ENCODE results near the gene BHLHA9. TPM values are rescaled to one million over a fixed set of nuclear protein-coding genes. Genes with fewer than 3 reads are reported as not detected.

Gene BHLHA9
- total RNA-seq, 2 donors from 2014 or later, result not detected

- H3K4me3 Mint-ChIP-seq, result no peak overlapping the region
- ATAC-seq (replicated peaks), result no peak
- peaks cover 6% of the 10 kb centered on the region for H3K27me3 Mint-ChIP-seq
- no peak overlapping the region for H3K27ac Mint-ChIP-seq
- no peaks in the 10 kb centered on the region for H3K36me3 Mint-ChIP-seq (ENCODE audit: low read depth)
- no peaks in the 10 kb centered on the region for H3K9me3 Mint-ChIP-seq
- H3K4me1 Mint-ChIP-seq, result peaks cover 5% of the 10 kb centered on the region
These were observed 2.5 kb downstream of the BHLHA9 start for GRCh38 chr17:1272701-1273100.

- no peak overlapping the region for H3K27ac Mint-ChIP-seq
- H3K4me1 Mint-ChIP-seq, result peaks cover 5% of the 10 kb centered on the region
- H3K36me3 Mint-ChIP-seq (ENCODE audit: low read depth), result no peaks in the 10 kb centered on the region
- H3K4me3 Mint-ChIP-seq, result no peak overlapping the region
- H3K27me3 Mint-ChIP-seq, result peaks cover 6% of the 10 kb centered on the region
- ATAC-seq (replicated peaks), result no peak
- H3K9me3 Mint-ChIP-seq, result no peaks in the 10 kb centered on the region
These were observed 3.4 kb downstream of the BHLHA9 start for GRCh38 chr17:1273492-1274244.

GRCh38 chr17:1274245-1274608 lies 4.0 kb downstream of the BHLHA9 start:
- Mint-ChIP-seq H3K27me3 (peaks cover 6% of the 10 kb centered on the region), H3K9me3 (no peaks in the 10 kb centered on the region), H3K4me3 (no peak overlapping the region), H3K36me3 (ENCODE audit: low read depth) (no peaks in the 10 kb centered on the region), H3K27ac (no peak overlapping the region), H3K4me1 (peaks cover 5% of the 10 kb centered on the region)
- no peak for ATAC-seq (replicated peaks)

GRCh38 chr17:1275205-1275961 lies 5.1 kb downstream of the BHLHA9 start:
- Mint-ChIP-seq H3K9me3 (no peaks in the 10 kb centered on the region), H3K27me3 (peaks cover 6% of the 10 kb centered on the region), H3K27ac (peak overlapping the region; percentile 17), H3K36me3 (ENCODE audit: low read depth) (no peaks in the 10 kb centered on the region), H3K4me1 (peaks cover 5% of the 10 kb centered on the region), H3K4me3 (no peak overlapping the region)
- peak; percentile 17 for ATAC-seq (replicated peaks)

- H3K27me3 Mint-ChIP-seq, result peaks cover 6% of the 10 kb centered on the region
- H3K9me3 Mint-ChIP-seq, result no peaks in the 10 kb centered on the region
- peak; percentile 92 for ATAC-seq (replicated peaks)
- H3K27ac Mint-ChIP-seq, result peak overlapping the region; percentile 33
- H3K4me1 Mint-ChIP-seq, result peaks cover 5% of the 10 kb centered on the region
- H3K4me3 Mint-ChIP-seq, result peak overlapping the region; percentile 20
- no peaks in the 10 kb centered on the region for H3K36me3 Mint-ChIP-seq (ENCODE audit: low read depth)
These were observed 5.9 kb downstream of the BHLHA9 start for GRCh38 chr17:1275962-1276736.

- no peaks in the 10 kb centered on the region for H3K9me3 Mint-ChIP-seq
- no peaks in the 10 kb centered on the region for H3K36me3 Mint-ChIP-seq (ENCODE audit: low read depth)
- ATAC-seq (replicated peaks), result no peak
- no peaks in the 10 kb centered on the region for H3K4me1 Mint-ChIP-seq
- no peaks in the 10 kb centered on the region for H3K27me3 Mint-ChIP-seq
- H3K4me3 Mint-ChIP-seq, result no peak overlapping the region
- no peak overlapping the region for H3K27ac Mint-ChIP-seq
These were observed 10.4 kb downstream of the BHLHA9 start for GRCh38 chr17:1280652-1281051.

GRCh38 chr17:1286379-1287106 lies 16.3 kb downstream of the BHLHA9 start:
- Mint-ChIP-seq H3K9me3 (no peaks in the 10 kb centered on the region), H3K4me3 (no peak overlapping the region), H3K27me3 (no peaks in the 10 kb centered on the region), H3K27ac (no peak overlapping the region), H3K36me3 (ENCODE audit: low read depth) (no peaks in the 10 kb centered on the region), H3K4me1 (peaks cover 6% of the 10 kb centered on the region)
- no peak for ATAC-seq (replicated peaks)

GRCh38 chr17:1289695-1290094 lies 19.5 kb downstream of the BHLHA9 start:
- Mint-ChIP-seq H3K9me3 (peaks cover 4% of the 10 kb centered on the region), H3K36me3 (ENCODE audit: low read depth) (peaks cover 11% of the 10 kb centered on the region), H3K4me3 (no peak overlapping the region), H3K27ac (peak overlapping the region; percentile 13), H3K4me1 (peaks cover 20% of the 10 kb centered on the region), H3K27me3 (no peaks in the 10 kb centered on the region)
- ATAC-seq (replicated peaks), result no peak

- Mint-ChIP-seq H3K9me3 (peaks cover 4% of the 10 kb centered on the region), H3K36me3 (ENCODE audit: low read depth) (peaks cover 11% of the 10 kb centered on the region), H3K4me1 (peaks cover 21% of the 10 kb centered on the region), H3K27ac (no peak overlapping the region), H3K27me3 (no peaks in the 10 kb centered on the region), H3K4me3 (no peak overlapping the region)
- no peak for ATAC-seq (replicated peaks)
These were observed 20.4 kb downstream of the BHLHA9 start for GRCh38 chr17:1290676-1291075.

GRCh38 chr17:1294157-1294717 lies 24.0 kb downstream of the BHLHA9 start:
- Mint-ChIP-seq H3K4me3 (peak overlapping the region; percentile 50), H3K9me3 (peaks cover 4% of the 10 kb centered on the region), H3K4me1 (peaks cover 24% of the 10 kb centered on the region), H3K36me3 (ENCODE audit: low read depth) (peaks cover 11% of the 10 kb centered on the region), H3K27me3 (no peaks in the 10 kb centered on the region), H3K27ac (peak overlapping the region; percentile 94)
- ATAC-seq (replicated peaks), result peak; percentile 88

GRCh38 chr17:1298606-1299005 lies 28.4 kb downstream of the BHLHA9 start:
- Mint-ChIP-seq H3K36me3 (ENCODE audit: low read depth) (peaks cover 6% of the 10 kb centered on the region), H3K9me3 (peaks cover 1% of the 10 kb centered on the region), H3K4me3 (peak overlapping the region; percentile 51), H3K27ac (no peak overlapping the region), H3K27me3 (no peaks in the 10 kb centered on the region), H3K4me1 (peaks cover 13% of the 10 kb centered on the region)
- ATAC-seq (replicated peaks), result peak; percentile 59

GRCh38 chr17:1299552-1300370 lies 29.5 kb downstream of the BHLHA9 start:
- Mint-ChIP-seq H3K27ac (no peak overlapping the region), H3K36me3 (ENCODE audit: low read depth) (no peaks in the 10 kb centered on the region), H3K27me3 (no peaks in the 10 kb centered on the region), H3K9me3 (no peaks in the 10 kb centered on the region), H3K4me3 (no peak overlapping the region), H3K4me1 (peaks cover 4% of the 10 kb centered on the region)
- no peak for ATAC-seq (replicated peaks)

- Mint-ChIP-seq H3K4me3 (no peak overlapping the region), H3K9me3 (no peaks in the 10 kb centered on the region), H3K27me3 (no peaks in the 10 kb centered on the region), H3K4me1 (peaks cover 4% of the 10 kb centered on the region), H3K36me3 (ENCODE audit: low read depth) (no peaks in the 10 kb centered on the region), H3K27ac (no peak overlapping the region)
- no peak for ATAC-seq (replicated peaks)
These were observed 30.2 kb downstream of the BHLHA9 start for GRCh38 chr17:1300371-1300905.
